HG03520 (cell line): ENCODE data around the gene DMWD.
"Not testable (repeated sequence)": the region's sequence is repeated elsewhere in the genome, so short reads cannot be mapped to it uniquely, and the experiment has no call there.

Source experiments
- ATAC-seq: cut with Tn5 transposase; IDR thresholded peaks from one replicate; pipeline ENCODE4 v1.9.1; 2021; ENCODE audit warnings: mild to moderate bottlenecking, moderate library complexity; ENCODE audit not compliant: unreplicated experiment

Gene DMWD

GRCh38 chr19:45816236-45817009 is 23.8 kb upstream of the DMWD start:
- no peak for ATAC-seq

GRCh38 chr19:45815481-45816216 is 23.0 kb upstream of the DMWD start:
- no peak for ATAC-seq

DNA sequence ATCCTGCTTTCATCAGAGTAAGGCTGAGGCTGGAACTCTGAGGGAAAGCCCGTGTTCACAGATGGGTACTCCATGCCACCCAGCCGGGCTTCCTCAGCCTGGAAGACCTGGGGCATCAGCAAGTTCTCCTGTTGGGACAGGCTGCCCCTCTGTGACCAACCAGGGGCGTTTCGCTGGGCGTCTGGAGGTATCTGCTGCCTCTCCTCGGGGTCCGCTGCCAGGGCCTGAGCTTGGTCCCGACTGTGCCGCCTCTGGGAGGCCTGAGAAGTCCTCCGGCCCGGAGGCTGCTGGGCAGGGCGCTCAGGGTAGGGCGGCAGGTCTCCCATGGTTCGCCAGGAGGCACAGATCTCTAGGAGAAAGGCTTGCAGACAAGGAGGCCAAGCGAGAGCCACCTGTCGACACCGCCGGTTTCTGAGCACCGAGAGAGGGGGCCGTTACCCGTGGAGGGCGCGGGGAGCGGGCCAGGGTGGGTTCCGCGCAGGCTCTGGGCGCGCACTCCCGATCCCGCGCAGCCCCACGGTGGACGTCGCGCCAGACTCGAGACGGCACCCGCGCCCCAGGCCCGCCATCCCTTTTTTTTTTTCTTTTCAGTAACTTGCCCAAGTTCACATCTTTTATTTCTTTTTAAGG is 22.3 kb upstream of the DMWD start, which contains the start of gene RSPH6A:
Gene RSPH6A (minus strand): TSS at position 458 of the 630 bp plus-strand sequence. CDS start 132 bp downstream, at position 326.
- ATAC-seq = no peak

DNA sequence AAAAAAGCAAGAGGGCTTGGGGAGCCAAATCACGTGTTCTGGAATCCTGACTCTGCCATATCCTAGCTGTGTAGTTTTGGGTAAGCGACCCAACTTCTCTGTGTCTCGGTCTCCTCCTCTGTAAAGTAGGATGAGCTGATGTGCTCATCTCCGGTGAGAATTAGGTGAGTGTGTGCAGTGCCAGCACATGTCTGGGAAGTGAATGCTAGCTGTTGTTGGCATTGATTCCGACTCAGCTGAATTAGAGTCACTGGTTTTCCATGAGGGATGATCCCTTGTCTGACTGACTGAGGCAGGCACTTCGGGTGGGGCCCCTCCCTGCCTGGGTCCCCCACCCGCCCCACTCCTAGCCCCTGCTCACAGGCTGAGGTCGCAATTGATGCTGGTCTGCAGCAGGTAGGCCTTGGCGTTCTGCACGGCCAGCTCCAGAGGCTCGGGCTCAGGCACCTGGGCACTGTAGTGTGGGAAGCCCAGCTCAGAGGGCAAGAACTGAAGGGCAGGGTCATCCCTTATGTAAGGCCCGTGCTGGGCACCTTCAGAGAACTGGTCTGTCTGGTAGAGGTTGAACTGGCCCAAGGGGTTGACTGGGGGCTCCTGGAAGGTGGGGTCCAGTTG is 21.6 kb upstream of the DMWD start:
- no peak for ATAC-seq

GRCh38 chr19:45812297-45812696 is 19.7 kb upstream of the DMWD start:
- ATAC-seq = no peak

GRCh38 chr19:45809643-45810159 is 17.1 kb upstream of the DMWD start:
- no peak for ATAC-seq

DNA sequence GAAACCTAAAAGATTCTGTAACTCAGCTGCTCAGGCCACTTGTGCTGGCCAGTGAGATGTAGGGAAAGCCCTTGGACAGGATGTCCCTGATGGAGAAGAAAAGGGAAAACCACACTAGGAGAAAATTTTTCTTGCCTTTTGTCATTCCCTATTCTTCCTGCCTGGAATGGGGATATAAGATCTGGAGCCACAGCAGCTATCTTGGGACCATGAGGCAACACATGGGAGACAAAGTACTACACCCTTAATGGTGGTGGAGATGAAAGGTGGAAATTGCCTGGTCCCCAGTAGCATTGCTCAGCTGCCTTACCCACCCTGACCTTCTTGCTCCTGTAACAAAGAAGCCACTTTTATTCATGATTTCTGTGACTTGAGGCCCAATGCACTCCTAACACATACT is 13.1 kb upstream of the DMWD start:
- no peak for ATAC-seq

DNA sequence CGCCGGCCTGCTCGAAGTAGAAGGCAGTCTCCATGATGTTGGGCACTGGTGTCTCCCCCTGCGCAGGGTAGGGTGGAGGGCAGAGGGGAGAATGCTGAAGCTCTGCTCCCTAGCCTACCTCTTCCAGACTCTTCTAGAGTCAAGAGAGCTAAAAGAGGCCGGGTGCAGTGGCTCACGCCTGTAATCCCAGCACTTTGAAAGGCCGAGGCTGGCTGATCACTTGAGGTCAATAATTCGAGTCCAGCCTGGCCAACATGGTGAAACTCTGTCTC is 12.2 kb upstream of the DMWD start:
- no peak for ATAC-seq

DNA sequence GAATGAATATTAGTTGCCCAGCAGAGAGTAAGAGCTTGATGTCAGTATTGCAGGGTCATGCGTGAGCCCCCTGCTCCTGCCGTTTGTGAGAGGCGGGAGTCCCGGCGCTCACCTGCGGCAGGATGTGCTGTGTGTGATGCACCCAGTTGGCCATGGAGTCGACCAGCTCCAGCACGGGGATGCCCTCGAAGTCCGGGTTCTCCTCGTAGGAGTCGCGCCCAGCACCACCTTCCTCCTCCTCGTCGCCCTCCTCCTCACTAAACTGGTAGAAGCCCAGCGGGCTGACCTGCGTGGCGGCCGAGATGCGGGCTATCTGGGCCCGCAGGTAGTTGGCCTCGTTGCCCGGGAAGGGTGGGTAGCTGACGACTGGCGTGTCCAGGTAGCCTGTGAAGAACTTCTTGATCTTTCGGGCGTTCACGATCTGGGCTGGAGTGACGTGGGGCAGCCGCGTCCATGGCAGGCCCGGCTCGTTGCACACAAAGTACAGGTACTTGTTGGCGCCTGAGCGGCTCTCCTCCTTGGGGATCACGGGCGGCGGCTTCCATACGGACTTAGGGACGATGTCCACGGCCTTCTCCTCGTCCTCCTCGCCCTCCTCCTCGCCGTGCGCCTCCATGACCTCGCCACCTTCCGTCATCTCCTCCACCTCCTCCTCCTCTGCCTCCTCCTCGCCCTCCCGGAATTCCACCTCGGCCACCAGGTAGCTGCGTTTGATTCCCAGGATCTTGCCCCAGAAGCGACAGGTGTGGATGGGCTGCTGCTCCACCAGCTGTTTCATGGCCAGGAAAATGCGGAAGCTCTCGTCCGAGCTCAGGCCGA is 11.7 kb upstream of the DMWD start:
- no peak for ATAC-seq

GRCh38 chr19:45801603-45802175 is 9.0 kb upstream of the DMWD start:
- no peak for ATAC-seq

DNA sequence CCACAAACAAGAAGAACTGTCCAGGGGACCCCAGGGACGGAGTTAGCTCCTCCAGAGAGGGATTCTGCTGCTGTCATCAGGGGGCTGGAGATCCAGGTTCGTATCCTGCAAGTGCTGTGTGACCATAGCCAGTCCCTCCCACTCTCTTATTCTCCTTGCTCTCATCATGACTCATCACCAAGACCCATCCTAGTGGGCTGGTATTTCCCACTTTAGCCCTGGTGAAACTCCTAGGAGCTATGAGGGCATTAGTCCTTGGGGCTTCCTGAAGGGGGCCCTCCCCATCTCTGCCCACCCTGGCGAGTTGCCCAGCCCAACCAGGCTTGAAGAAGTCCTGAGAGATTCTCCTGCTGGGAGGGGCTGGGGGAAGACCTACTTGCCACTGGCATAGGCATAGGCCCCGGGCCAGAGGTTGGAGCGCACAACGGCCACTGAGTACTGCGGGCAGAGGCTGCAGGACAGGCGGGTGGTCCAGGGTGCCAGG is 7.5 kb upstream of the DMWD start:
- no peak for ATAC-seq

DNA sequence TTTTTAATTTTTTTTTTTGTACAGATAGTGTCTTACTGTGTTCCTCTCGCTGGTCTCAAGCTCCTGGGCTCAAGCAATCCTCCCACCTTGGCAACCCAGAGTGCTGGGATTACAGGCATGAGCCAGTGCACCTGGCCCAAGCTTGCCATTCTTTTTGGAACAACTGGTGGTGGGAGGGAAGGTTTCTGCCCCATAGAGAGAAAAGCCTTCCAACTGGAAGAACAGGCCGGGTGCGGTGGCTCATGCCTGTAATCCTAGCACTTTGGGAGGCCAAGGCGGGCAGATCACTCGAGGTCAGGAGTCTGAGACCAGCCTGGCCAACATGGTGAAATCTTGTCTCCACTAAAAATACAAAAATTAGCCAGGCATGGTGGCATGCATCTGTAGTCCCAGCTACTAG is 6.9 kb upstream of the DMWD start:
- ATAC-seq = not testable (repeated sequence)

DNA sequence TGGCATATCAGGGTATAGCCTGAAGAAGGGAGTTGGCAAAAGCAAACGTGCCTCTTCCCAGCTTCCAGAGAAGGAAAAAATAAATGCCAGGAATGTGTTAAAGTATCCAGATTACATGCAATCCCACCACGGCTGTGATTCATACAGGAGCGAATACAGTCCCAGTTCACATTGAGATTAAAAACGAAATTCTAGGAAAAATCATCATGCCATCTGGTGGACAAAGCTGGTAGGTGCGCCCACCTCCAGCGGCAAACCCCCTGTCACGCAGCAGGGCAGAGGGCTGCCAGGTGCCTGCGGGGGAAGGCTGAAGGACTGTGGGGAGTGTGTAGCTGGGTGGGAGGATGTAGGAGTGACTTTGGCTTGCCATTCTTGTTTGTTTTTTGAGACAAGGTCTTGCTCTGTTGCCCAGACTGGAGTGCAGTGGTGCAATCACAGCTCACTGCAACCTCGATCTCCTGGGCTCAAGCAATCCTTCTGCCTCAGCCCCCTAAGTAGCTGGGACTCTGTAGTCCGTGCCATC is 6.4 kb upstream of the DMWD start:
- no peak for ATAC-seq

GRCh38 chr19:45794627-45795026 is 2.0 kb upstream of the DMWD start:
- no peak for ATAC-seq

DNA sequence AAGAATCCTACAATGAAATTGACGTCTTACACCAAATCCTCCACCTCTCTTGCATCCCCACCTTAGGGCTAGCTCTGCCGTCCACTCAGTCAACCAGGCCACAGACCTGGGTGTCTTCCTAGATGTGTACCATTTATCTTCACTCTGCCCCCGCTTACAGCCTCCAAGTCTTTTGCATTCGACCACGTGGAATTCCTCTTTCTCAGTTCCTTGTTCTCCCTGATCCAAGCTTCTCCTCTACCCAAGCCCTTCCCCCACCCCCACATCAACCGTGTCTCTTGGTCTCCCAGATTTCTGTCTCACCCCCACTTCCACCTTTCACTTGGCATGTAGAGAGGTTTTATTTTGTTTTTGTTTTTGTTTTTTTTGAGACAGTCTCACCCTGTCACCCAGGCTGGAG is 1.2 kb upstream of the DMWD start:
- ATAC-seq = no peak

GRCh38 chr19:45793178-45793564 is 526 bp upstream of the DMWD start:
- ATAC-seq = no peak

DNA sequence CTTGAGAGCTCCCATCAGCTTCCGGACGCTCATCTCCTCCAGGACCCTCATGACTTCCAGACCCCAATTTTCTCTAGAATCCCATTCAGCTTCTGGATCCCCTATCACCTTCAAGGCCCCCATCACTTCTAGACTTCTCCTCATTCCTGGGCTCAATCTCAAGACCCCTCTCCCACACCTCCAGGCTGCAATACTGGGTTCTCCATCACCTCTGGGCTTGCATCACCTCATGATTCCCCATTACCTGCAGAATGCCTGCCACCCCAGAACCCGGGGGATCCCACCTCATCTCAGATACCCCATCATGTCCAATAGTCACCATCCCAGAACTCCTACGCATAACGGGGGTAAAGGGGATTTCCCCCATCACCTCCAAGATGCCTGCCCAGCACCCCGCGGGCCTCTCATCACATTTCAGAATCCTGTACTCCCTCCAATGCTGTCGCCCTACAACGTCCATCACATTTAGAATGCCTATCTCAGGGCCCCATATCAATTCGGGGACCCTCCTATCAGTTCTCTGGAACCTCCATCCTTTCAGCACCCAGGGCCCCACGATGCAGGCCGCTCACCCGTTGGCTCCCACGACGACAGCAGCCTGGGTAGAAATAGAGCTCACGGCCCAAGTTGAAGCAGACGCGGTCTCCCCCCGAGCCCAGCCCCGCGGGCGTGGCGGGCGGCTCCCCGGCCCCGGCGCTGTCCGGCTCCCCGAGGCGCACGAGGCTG is 738 bp downstream of the DMWD start:
- no peak for ATAC-seq

DNA sequence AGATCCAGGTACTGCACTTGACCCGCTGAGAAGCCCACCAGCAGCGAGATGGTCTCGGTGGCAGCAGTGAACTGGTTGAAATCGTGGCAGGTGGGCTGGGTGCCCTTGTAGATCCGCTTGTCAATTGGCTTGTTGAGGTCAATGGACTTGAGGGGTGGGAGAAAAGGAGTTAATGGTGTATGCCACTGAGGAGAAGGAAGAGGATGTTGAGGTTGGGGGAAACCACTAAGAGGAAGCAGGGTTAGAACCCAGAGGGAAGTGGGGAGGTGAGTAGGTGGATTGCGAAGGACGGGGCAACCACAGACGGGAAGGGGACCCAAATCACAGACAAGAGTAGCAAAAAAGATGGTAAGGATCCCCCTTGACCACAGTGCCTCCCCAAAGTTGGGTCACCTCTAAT is 1.7 kb downstream of the DMWD start:
- no peak for ATAC-seq
